GM18498 (cell line): ENCODE data around the gene TP53BP1.

ENCODE experiments used
- ATAC-seq: cut with Tn5 transposase; IDR thresholded peaks from one replicate; pipeline ENCODE4 v1.9.1; 2021; ENCODE audit warnings: mild to moderate bottlenecking, moderate library complexity; ENCODE audit not compliant: unreplicated experiment

Gene TP53BP1

GRCh38 chr15:43370310-43370974, 122.5 kb downstream of the TP53BP1 start:
- ATAC-seq, result peak; percentile 39

GRCh38 chr15:43361313-43361903, 131.5 kb downstream of the TP53BP1 start:
- ATAC-seq, result no peak

- ATAC-seq, result no peak
These were observed 132.1 kb downstream of the TP53BP1 start for GRCh38 chr15:43360821-43361220.
